GM23338 (cell line): Measurements from ENCODE around the gene HES7.

Experiments used
- CREB1 ChIP-seq: fragments of 250-450 bp; sonication (Bioruptor Pico); IDR thresholded peaks from 2 replicates; pipeline ENCODE4 v1.5.0; 2020; ENCODE audit warnings: low read depth, mild to moderate bottlenecking, moderate library complexity
- EZH2 ChIP-seq: fragments of 200-600 bp; sonication (generic); IDR thresholded peaks from one replicate; pipeline ENCODE4 v1.8.0; 2017; ENCODE audit warnings: antibody characterized with exemption, mild to moderate bottlenecking, low read depth; ENCODE audit not compliant: unreplicated experiment
- EZH2phosphoT487 ChIP-seq: fragments of 200-600 bp; sonication (generic); IDR thresholded peaks from one replicate; pipeline ENCODE4 v1.8.1; 2018; ENCODE audit warnings: antibody characterized with exemption; ENCODE audit not compliant: unreplicated experiment
- POLR2AphosphoS5 ChIP-seq: IDR thresholded peaks from 2 replicates; pipeline ENCODE4 v1.6.1; 2016; ENCODE audit warnings: antibody characterized with exemption, low read depth
- STAT1 ChIP-seq: IDR thresholded peaks from one replicate; pipeline ENCODE4 v1.6.1; 2016; ENCODE audit warnings: antibody characterized with exemption; ENCODE audit not compliant: unreplicated experiment
- ZNF114 ChIP-seq: fragments of 250-450 bp; sonication (Bioruptor Pico); IDR thresholded peaks from 2 replicates; pipeline ENCODE4 v1.5.0; 2020; ENCODE audit warnings: mild to moderate bottlenecking, moderate library complexity
- TF ChIP-seq, protein P1 (sequence below), 2 experiments: fragments of 200-600 bp in 1 of 2; sonication (generic) in 1 of 2; conservative IDR thresholded peaks; 2 replicates each; pipeline versions ENCODE4 v1.5.1 to v1.6.1; 2016 to 2017; ENCODE audit warnings: antibody characterized with exemption in 2 of 2, low read depth in 2 of 2, mild to moderate bottlenecking in 2 of 2, moderate library complexity in 1 of 2
- TF ChIP-seq, protein P2 (sequence below): IDR thresholded peaks from one replicate; pipeline ENCODE4 v1.6.1; 2018; ENCODE audit warnings: antibody characterized with exemption; ENCODE audit not compliant: unreplicated experiment

DNA sequence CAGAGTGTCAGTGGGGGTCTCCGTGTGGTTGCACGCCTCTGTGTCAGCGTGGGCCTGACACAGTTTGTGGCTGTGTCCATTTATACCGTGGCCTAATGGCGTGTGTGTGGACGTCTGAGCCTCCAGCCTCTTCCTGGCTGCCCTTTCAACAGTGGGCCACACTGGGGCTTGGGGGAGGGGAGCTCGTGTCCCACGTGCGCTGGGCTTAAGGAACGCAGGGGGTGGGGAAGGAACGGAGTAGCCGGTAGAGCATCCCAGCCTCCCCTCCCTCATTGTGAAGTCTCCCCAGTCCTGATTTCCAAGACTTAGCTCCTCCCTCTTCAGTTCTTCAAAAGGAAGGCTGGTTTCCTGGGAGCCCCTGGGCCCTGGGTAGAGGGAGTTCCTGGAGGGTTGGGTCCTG lies 9.5 kb upstream of the HES7 start:
- TF ChIP-seq, protein P1, sequence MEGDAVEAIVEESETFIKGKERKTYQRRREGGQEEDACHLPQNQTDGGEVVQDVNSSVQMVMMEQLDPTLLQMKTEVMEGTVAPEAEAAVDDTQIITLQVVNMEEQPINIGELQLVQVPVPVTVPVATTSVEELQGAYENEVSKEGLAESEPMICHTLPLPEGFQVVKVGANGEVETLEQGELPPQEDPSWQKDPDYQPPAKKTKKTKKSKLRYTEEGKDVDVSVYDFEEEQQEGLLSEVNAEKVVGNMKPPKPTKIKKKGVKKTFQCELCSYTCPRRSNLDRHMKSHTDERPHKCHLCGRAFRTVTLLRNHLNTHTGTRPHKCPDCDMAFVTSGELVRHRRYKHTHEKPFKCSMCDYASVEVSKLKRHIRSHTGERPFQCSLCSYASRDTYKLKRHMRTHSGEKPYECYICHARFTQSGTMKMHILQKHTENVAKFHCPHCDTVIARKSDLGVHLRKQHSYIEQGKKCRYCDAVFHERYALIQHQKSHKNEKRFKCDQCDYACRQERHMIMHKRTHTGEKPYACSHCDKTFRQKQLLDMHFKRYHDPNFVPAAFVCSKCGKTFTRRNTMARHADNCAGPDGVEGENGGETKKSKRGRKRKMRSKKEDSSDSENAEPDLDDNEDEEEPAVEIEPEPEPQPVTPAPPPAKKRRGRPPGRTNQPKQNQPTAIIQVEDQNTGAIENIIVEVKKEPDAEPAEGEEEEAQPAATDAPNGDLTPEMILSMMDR (conservative IDR thresholded peaks at IDR 0.05; ENCODE audit: low read depth in 2 of 2): no peak
- TF ChIP-seq EZH2phosphoT487: no peak
- no peak for TF ChIP-seq STAT1
- TF ChIP-seq POLR2AphosphoS5: peak; percentile 34; the same call in 1 of the 2 replicates
- TF ChIP-seq EZH2: no peak
- TF ChIP-seq, protein P2, sequence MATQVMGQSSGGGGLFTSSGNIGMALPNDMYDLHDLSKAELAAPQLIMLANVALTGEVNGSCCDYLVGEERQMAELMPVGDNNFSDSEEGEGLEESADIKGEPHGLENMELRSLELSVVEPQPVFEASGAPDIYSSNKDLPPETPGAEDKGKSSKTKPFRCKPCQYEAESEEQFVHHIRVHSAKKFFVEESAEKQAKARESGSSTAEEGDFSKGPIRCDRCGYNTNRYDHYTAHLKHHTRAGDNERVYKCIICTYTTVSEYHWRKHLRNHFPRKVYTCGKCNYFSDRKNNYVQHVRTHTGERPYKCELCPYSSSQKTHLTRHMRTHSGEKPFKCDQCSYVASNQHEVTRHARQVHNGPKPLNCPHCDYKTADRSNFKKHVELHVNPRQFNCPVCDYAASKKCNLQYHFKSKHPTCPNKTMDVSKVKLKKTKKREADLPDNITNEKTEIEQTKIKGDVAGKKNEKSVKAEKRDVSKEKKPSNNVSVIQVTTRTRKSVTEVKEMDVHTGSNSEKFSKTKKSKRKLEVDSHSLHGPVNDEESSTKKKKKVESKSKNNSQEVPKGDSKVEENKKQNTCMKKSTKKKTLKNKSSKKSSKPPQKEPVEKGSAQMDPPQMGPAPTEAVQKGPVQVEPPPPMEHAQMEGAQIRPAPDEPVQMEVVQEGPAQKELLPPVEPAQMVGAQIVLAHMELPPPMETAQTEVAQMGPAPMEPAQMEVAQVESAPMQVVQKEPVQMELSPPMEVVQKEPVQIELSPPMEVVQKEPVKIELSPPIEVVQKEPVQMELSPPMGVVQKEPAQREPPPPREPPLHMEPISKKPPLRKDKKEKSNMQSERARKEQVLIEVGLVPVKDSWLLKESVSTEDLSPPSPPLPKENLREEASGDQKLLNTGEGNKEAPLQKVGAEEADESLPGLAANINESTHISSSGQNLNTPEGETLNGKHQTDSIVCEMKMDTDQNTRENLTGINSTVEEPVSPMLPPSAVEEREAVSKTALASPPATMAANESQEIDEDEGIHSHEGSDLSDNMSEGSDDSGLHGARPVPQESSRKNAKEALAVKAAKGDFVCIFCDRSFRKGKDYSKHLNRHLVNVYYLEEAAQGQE: no peak
- no peak for TF ChIP-seq ZNF114 (CRISPR knock-in tag)
- 0 out of 2 replicates have a peak, but pooled peaks have one; percentile 6 for TF ChIP-seq CREB1 (CRISPR knock-in tag)
